Raji (cell line): ENCODE results near the gene CLDND1.

ENCODE experiments used
- POLR2A ChIP-seq: IDR thresholded peaks from 2 replicates; pipeline ENCODE4 v1.6.1; 2011; ENCODE audit warnings: low read depth, low read length, control low read depth; ENCODE audit not compliant: insufficient read depth

CLDND1 gene

DNA sequence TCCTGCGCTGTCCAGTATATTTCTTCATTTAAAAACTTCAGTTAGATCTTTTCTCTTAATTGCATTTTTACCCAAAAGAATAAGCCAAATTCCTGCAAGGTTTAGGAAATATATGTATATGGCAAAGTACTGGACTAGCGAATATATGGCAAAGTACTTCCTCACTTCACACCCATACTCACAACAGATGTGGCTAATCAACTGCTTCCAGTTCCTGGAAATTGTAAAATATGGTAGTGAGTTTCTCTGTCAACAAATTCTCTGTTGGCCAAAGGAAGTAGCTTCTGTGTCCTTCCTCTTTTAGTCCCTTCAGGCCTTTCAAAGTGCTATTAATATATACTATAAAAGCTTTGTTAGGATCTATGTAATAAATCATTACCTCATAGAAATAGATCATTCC, 31.1 kb upstream of the CLDND1 start:
- TF ChIP-seq POLR2A, result no peak

DNA sequence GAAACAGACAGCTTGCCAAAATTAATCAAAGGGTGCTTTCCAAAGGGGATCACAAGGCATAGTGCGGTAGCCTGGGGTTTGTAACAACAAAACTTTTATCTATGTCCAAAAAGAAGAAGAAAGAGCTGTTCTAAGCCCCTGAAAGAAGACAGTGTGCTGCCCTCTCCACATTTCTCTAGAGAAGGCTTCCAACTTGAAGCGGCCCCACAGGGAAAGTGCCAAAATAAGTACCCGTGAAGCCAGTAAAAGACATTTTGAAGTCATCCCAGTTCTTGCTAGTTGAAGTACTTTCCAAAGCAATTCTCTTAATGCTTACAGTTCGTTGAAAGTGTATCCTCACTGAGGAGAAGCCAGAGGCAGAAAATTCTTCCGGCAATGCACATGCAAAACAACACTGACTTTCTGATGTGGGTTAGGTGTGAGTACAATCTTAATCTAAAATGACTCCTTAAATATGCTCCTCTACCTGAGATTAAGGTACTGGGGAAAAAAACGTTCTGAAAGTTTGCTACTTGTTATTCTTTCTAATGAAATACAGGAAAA, 30.4 kb upstream of the CLDND1 start:
- TF ChIP-seq POLR2A, result no peak

- no peak for TF ChIP-seq POLR2A
Observed at GRCh38 chr3:98552232-98553020, 29.7 kb upstream of the CLDND1 start.

DNA sequence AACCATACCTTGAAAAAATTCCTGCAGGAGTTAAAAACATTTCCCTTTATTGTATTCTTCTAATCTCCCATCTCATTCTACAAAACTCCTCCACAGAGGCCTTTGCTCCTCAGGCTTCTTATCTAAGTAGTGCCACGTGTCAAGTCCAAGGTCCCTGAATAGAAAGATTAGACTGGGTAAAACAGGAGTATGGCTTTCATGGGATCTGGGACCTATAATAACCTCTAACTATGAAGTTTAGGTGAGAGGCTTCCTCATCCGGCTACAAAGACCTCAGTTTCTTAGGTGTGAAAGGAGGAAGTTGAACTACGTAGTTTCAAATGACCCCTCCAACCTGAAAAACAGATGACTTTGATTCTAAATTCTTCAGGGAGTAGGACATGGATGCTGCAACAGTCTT, 29.1 kb upstream of the CLDND1 start:
- TF ChIP-seq POLR2A, result no peak

DNA sequence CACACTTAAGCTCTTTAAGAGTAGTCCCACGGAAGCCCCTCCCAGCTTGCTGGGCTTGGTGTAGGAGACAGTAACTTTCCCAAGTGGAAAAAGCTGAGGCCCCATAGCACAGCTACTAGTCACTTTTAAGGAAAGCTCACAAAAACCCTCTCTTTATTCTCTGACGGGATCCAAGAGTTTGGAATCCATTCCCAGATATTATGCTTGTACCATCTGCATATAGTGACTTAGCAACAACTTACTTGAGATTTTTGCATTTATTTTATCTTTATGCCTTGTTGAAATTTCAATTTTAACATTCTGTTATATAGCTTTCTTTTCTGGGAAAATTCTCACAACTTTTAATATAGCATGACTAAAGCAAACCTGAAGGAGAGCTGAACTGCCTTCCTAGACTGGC, 28.5 kb upstream of the CLDND1 start:
- TF ChIP-seq POLR2A, result no peak

GRCh38 chr3:98550833-98551232, 28.1 kb upstream of the CLDND1 start:
- no peak for TF ChIP-seq POLR2A

- TF ChIP-seq POLR2A, result no peak
Observed at GRCh38 chr3:98548544-98548943, 25.8 kb upstream of the CLDND1 start.

GRCh38 chr3:98545940-98546339, 23.2 kb upstream of the CLDND1 start:
- no peak for TF ChIP-seq POLR2A

GRCh38 chr3:98542623-98543022, 19.9 kb upstream of the CLDND1 start:
- no peak for TF ChIP-seq POLR2A

GRCh38 chr3:98541695-98542094, 19.0 kb upstream of the CLDND1 start:
- TF ChIP-seq POLR2A, result no peak

- no peak for TF ChIP-seq POLR2A
Observed at GRCh38 chr3:98540346-98540745, 17.6 kb upstream of the CLDND1 start.

DNA sequence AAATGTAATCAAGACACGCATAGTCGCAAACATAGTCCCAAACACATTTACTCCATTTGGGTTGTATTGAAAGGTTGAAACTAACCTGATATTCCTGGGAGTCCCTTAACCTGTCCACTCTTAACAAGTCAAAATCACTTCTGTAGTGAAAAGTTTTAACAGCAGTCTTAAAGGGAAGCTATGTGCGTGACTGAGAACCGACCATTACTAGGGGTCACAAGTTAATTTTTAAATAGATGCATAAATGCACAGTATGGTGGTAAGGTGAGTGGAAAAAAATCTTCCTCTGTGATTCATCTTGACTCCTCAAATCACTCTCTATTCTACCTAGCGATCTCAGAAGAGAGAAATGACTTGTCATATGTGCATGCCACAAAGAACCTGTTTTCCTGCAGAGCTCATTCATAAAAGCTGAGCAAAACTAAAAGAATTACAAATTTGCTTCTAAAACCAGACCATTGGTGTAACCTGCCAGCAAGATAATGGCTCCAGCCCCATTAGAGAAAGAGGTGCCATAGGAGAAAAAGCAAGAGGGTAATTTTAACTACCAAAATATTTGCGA, 13.8 kb upstream of the CLDND1 start:
- no peak for TF ChIP-seq POLR2A

DNA sequence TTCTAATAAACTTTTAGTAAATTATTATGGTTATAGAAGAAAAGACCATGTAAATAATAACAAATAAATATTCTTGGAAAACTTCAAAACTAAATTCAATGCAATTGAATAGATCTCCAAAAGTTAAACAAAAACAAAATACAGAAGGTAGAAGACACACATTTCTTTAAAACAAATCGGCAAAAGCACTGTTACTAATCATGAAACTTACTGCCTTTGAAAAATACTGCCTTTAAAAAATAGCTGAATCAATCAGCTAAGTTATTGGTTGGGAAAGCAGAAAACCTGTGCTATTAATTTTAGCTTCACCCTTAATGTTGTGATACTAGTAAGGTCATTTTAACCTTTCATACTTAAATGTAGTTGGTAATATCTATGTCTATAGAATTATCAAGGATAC, 12.0 kb upstream of the CLDND1 start:
- TF ChIP-seq POLR2A, result no peak

DNA sequence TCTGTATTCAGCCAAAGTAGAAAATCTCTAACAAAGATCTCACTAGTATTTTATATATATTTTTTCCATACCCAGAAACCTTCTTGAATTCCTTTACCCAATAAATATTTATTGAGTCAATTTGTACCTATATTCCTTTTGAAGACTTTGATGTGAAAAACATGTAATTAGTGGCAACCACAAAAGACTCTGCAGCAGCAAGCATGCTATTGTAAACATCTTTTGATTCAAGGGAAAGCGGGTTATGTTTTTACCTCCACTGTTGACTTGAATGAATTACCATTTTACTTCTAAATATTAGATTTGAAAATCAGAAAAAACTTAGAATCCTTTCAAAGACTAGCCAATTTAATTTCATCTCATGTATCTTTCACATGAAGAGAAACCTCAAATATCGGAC, 11.5 kb upstream of the CLDND1 start:
- TF ChIP-seq POLR2A, result no peak

DNA sequence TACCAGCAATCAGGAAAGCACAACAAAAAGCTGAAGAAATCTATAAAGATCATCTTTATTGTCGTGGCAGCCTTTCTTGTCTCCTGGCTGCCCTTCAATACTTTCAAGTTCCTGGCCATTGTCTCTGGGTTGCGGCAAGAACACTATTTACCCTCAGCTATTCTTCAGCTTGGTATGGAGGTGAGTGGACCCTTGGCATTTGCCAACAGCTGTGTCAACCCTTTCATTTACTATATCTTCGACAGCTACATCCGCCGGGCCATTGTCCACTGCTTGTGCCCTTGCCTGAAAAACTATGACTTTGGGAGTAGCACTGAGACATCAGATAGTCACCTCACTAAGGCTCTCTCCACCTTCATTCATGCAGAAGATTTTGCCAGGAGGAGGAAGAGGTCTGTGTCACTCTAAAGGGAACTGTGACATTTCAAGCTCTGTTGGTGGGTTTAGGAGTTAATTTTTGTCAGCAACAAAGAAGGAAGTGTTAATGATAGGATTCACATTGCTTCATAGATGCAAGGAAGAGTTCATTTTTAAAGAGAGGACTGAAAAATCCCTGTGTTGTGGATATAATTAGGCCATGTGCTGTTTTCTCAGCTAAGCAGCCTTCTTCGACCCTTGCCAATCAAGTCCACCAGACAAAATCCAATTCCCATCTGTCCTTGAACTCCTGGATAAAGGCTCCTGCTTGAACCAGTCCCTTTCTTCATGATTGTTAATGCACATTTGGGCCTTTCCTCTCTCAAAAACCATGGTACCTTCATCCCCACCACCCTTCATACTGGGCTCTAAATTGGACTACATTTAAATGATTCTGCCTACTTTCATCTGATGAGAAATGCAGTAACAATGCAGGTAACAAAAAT, 10.2 kb upstream of the CLDND1 start:
- TF ChIP-seq POLR2A, result no peak

GRCh38 chr3:98532275-98532637, 9.6 kb upstream of the CLDND1 start:
- no peak for TF ChIP-seq POLR2A
